GM10266 (cell line): Measurements from ENCODE around the gene SOS2.

Experiments used
- DNase-seq: peaks from one replicate; pipeline ENCODE4 v3.0.0; 2012; ENCODE audit errors: extremely low spot score
- TF ChIP-seq, protein P1 (sequence below): IDR thresholded peaks from 2 replicates; pipeline ENCODE4 v1.5.1; 2012; ENCODE audit warnings: mild to moderate bottlenecking, low read depth; ENCODE audit not compliant: control insufficient read depth, insufficient read depth; ENCODE audit errors: missing control alignments

The SOS2 gene

DNA sequence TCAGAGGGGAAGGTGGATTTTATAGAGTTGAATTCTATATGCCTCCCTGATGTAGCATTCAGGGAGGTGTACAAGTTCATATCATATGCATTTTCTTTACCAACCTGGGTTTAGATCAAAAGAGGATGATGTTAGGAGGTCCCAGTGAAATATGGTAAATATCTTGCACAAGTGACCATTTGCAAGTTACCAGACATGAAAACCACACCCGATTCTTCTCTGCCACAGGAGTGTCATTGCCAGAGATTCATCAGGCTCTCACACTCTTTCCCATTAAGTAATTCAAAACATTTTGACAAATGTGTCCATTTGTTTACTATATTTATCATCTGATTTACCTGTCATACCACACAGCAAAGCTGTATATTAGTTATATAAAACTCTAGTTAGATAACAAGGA is 159.0 kb downstream of the SOS2 start:
- no peak for DNase-seq
- TF ChIP-seq, protein P1, sequence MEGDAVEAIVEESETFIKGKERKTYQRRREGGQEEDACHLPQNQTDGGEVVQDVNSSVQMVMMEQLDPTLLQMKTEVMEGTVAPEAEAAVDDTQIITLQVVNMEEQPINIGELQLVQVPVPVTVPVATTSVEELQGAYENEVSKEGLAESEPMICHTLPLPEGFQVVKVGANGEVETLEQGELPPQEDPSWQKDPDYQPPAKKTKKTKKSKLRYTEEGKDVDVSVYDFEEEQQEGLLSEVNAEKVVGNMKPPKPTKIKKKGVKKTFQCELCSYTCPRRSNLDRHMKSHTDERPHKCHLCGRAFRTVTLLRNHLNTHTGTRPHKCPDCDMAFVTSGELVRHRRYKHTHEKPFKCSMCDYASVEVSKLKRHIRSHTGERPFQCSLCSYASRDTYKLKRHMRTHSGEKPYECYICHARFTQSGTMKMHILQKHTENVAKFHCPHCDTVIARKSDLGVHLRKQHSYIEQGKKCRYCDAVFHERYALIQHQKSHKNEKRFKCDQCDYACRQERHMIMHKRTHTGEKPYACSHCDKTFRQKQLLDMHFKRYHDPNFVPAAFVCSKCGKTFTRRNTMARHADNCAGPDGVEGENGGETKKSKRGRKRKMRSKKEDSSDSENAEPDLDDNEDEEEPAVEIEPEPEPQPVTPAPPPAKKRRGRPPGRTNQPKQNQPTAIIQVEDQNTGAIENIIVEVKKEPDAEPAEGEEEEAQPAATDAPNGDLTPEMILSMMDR: no peak

DNA sequence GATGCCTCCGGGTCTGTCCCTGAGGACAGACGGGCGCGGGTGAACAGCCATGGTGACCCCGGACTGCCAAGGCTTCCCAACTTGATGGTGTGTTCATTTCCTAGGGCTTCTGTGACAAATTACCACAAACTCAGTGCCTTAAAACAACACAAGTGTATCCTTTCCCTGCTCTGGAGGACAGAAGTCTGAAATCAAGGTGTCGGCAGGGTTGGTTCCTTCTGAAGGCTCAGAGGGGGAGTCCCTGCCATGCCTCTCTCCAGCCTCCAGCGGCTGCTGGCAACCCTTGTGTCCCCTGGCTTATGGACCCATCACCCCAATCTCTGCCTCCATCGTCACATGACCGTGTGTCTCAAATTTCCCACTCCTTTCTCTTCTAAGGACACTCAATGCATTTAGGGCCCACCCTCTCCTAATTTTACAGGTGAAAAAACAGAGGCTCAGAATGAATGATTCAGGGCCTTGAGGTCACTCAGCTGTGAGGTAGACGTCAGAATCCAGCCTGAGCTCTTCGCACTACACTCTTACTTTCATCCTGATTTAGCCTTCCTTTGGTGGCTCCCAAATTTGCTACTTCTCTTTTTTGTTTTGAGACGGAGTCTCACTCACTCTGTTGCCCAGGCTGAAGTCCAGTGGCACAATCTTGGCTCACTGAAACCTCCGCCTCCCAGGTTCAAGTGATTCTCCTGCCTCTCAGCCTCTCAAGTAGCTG is 160.4 kb downstream of the SOS2 start:
- TF ChIP-seq, protein P1: no peak
- no peak for DNase-seq

DNA sequence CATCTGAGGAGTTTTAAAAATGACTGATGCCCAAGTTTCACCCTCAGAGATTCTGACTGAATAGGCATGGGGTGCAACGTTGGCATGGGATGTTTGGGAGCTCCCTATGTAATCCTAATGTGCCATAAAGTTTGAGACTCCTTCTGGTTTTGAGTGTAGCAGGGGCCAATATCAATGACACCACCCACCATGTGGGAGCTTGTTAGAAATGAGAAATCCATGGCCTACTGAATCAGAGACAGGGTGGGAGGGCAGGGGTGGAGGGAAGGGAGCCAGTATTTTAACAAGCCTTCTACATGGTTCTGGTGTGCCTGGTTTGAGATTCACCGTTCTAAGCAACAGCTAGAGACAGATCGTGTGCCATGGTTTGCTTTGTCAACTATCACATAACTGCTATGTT is 161.1 kb downstream of the SOS2 start:
- DNase-seq: no peak
- TF ChIP-seq, protein P1: no peak

DNA sequence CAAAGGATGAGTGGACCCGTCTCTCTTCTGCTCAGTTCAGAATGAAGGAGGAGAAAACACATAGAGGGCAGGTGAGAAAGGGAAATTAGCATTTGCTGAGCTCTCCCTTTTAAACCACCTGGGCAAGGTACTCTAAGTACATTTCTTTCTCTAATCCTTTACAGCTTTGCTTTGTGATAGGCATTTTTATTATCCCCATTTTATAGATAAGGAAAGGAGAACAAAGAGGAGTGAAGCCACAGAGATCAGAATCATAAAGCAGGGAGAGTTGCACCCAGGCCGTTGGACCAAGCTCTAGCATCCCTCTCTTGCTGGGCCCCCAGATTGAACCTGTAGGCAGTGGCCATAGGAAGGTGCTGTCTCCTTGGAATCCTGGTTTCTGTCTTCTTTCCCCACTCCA is 162.1 kb downstream of the SOS2 start:
- TF ChIP-seq, protein P1: no peak
- no peak for DNase-seq

DNA sequence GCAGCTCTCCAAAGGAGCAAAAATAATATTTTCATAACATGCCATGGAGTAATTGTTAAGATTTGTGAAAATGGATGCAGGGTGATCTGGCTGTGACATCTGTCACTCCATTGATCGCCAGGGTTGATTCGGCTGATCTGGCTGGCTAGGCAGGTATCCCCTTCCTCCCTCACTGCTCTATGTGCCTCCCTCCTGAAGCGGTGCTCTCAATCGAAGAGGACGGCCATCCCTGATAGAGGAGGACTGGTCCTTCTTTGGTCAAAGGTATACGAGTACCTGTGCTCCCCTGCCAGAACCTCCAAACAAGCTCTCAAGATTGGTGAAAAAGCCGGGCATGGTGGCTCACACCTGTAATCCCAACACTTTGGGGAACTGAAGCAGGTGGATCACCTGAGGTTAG is 162.9 kb downstream of the SOS2 start:
- DNase-seq: no peak
- TF ChIP-seq, protein P1: no peak

DNA sequence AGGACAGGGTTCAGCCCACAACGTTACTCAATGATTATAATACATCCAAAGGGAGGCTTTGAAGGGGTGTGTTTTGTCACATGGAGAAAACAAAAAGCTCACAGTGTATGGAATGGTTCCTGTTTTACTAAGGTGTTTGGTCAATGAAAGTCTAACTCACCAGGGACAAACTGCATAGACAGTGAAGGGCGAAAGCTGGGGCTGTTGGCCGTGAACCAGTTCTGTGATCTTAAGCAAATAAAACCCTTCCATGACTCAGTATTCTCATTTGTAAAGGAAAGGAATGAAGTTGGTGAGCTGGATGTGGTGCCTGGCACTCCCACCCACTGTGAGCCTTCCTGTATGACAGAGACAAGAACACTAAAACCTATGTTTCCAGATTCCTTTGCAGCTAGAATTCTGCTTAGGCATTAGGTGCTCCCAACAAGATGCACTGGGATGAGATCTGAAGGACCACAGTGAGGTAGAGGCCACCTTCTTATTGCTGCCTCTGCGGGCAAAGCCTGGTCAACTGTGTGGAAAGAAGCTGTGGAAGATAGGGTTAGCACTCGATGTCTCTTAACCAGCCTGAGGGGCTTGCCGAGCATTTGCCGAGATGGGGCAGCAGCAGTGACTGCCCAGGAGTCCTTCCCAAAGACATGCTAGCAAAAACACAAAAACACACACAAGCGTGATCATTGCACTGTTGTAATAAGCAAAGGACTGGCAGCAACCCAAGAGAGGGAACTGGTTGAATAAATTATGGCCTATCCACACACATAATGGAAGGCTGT is 163.5 kb downstream of the SOS2 start:
- DNase-seq: no peak
- TF ChIP-seq, protein P1: no peak
